GM12891 (cell line): Measurements from ENCODE around the gene TNS3.

Experiments used
- POLR2A ChIP-seq: IDR thresholded peaks from 2 replicates; pipeline ENCODE4 v1.6.1; 2011; ENCODE audit warnings: low read depth, low read length, control low read depth
- POLR2AphosphoS5 ChIP-seq: IDR thresholded peaks from 2 replicates; pipeline ENCODE4 v1.6.1; 2011; ENCODE audit warnings: low read depth, low read length, control low read depth
- TAF1 ChIP-seq: IDR thresholded peaks from 2 replicates; pipeline ENCODE4 v1.6.1; 2011; ENCODE audit warnings: low read depth, low read length, control low read depth

GRCh38 chr7:47390914-47391313 lies 191.0 kb downstream of the TNS3 start:
- TF ChIP-seq TAF1: no peak
- no peak for TF ChIP-seq POLR2AphosphoS5
- TF ChIP-seq POLR2A: no peak
